K562 (cell line): ENCODE measurements around the gene ETFRF1. TPM values are rescaled to one million over a fixed set of nuclear protein-coding genes. Genes with fewer than 3 reads are reported as not detected.
A peak's percentile ranks its signal among the peaks of the same experiment; 100 is the strongest.

Source experiments
- ELF4 ChIP-seq: fragments of 450-650 bp; formaldehyde crosslinking; IDR thresholded peaks from 2 replicates; pipeline ENCODE4 v1.4.0; 2022; ENCODE audit warnings: missing genetic modification characterization
- GABPB1 ChIP-seq: sonication (generic); formaldehyde crosslinking; IDR thresholded peaks from 2 replicates; pipeline ENCODE4 v1.8.0; 2022; ENCODE audit warnings: mild to moderate bottlenecking, missing genetic modification reagents
- GATA2 ChIP-seq: sonication (generic); formaldehyde crosslinking; IDR thresholded peaks from 2 replicates; pipeline ENCODE4 v1.4.0; 2020; ENCODE audit warnings: mild to moderate bottlenecking, missing genetic modification reagents
- GTF2F1 ChIP-seq: IDR thresholded peaks from 2 replicates; pipeline ENCODE4 v1.6.1; 2011; ENCODE audit warnings: low read depth, low read length, improper control_type of control experiment
- NCOA6 ChIP-seq: fragments of 450-650 bp; IDR thresholded peaks from 2 replicates; pipeline ENCODE4 v1.6.1; 2017; ENCODE audit warnings: mild to moderate bottlenecking
- RBFOX2 ChIP-seq: fragments of 200-400 bp; formaldehyde crosslinking; IDR thresholded peaks from 2 replicates; pipeline ENCODE4 v1.6.1; 2017; ENCODE audit warnings: low read depth, mild to moderate bottlenecking, low read length, moderate library complexity
- RCOR1 ChIP-seq, 2 experiments: IDR thresholded peaks; 2 replicates each; pipeline ENCODE4 v1.6.1; 2012; ENCODE audit warnings: low read depth in 2 of 2, low read length in 2 of 2, borderline replicate concordance in 1 of 2, improper control_type of control experiment in 1 of 2
- SAP30 ChIP-seq: fragments of 200-600 bp; sonication (generic); IDR thresholded peaks from 2 replicates; pipeline ENCODE4 v1.6.1; 2012; ENCODE audit warnings: borderline replicate concordance, low read depth, mild to moderate bottlenecking, moderate library complexity, low read length, control low read depth, inconsistent platforms; ENCODE audit not compliant: insufficient read depth, poor library complexity, severe bottlenecking
- SMAD4 ChIP-seq: fragments of 250-450 bp; sonication (Bioruptor Pico); conservative IDR thresholded peaks from 2 replicates; pipeline ENCODE4 v1.8.0; 2021; ENCODE audit warnings: inconsistent platforms, mild to moderate bottlenecking, moderate library complexity
- STAT5A ChIP-seq: IDR thresholded peaks from 2 replicates; pipeline ENCODE4 v1.6.1; 2012; ENCODE audit warnings: low read length, inconsistent platforms, borderline replicate concordance
- TARDBP ChIP-seq: fragments of 450-650 bp; IDR thresholded peaks from 2 replicates; pipeline ENCODE4 v1.6.1; 2016
- ZBTB40 ChIP-seq, 2 experiments: fragments of 450-650 bp in 1 of 2; sonication (generic) in 1 of 2; formaldehyde crosslinking in 1 of 2; IDR thresholded peaks; 2 replicates each; pipeline versions ENCODE4 v1.7.1 to v1.9.0; 2016 to 2022; ENCODE audit warnings: inconsistent platforms in 1 of 2, mild to moderate bottlenecking in 1 of 2, missing genetic modification reagents in 1 of 2
- ZFX ChIP-seq: sonication (generic); formaldehyde crosslinking; IDR thresholded peaks from 2 replicates; pipeline ENCODE4 v1.8.0; 2022; ENCODE audit warnings: mild to moderate bottlenecking, missing genetic modification reagents, moderate library complexity
- polyA plus RNA-seq, 8 experiments: library from polyadenylated mRNA; depleted of rRNA in 4 of 8; stranded (reverse) in 5 of 8; unstranded in 3 of 8; fragments of >200 nt; fragmentation: Nextera tagmentation in 2 of 8; fragmentation: Illumina TruSeq in 1 of 8; extraction: Ambion mirVana in 2 of 8; extraction: Trizol in 1 of 8; gene quantifications; 2 replicates each; pipeline versions ENCODE4 v1.2.1 to v1.2.3, GENCODE V29; 2011 to 2014; ENCODE audit warnings: inconsistent platforms in 1 of 8, missing spikeins in 1 of 8
- total RNA-seq, 7 experiments: library from RNA; depleted of rRNA in 6 of 7; stranded (reverse); fragments of >200 nt in 6 of 7; fragmentation: Illumina TruSeq in 2 of 7; extraction: Trizol in 2 of 7; gene quantifications; 2 replicates each; pipeline versions ENCODE4 v1.2.1 to v1.2.3, GENCODE V29; 2011 to 2021; ENCODE audit warnings: low replicate concordance in 1 of 7

Gene ETFRF1
- total and polyA plus RNA-seq, 9 of the 15 experiments (the other 6 are each of a cell fraction or from before 2014, with no cell fraction given), result 16.1 to 107 (median 33.7) TPM

DNA sequence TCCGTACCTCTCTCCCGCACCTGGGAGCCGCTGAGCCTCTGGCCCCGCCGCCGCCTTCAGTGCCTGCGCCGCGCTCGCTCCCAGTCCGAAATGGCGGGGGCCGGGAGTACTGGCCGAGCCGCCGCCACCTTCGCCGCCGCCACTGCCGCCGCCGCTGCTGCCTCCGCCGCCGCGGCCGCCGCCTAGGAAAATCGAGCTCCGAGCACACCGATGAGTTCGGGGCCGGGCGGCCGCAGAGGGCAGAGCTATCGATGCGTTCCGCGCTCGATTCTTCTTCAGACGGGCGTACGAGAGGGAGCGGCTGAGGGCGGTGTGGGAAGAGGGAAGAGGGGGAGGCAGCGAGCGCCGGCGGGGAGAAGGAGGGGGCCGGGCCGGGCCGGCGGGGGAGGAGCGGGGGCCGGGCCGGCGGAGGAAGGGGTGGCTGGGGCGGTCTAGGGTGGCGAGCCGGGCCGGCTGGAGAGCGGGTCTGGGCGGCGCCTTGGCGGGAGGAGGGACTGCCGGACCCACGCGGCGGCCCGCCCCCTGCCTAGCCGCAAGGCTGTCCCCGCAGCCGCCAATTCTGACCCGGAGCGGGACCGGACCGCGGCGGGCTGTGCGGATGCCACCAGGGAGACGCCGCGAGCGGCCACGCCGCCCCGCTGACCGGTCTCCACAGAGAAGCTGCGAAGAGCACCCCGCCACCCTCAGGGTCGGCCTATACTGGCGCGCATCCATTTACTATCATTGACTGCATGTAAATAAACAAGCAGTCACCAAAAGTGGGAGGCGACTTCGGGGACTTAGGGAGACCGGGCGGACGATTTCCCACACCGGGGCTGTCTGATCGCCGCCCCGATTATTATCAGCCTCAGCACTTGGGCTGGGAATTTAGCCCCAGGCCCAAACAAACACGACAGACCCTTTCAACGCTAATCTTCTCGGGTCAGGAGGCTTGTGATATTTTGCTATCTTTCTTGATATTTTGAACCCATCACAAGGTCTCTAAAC, 56.0 kb downstream of the ETFRF1 start, which contains the start of gene KRAS (continued):
- no peak for TF ChIP-seq STAT5A
- 0 out of 2 replicates have a peak, but pooled peaks have one; percentile 29 for TF ChIP-seq GATA2
- TF ChIP-seq ELF4 (CRISPR knock-in tag), result no peak
- TF ChIP-seq ZBTB40 (IDR thresholded peaks at IDR 0.05), result no peak
- TF ChIP-seq ZBTB40 (CRISPR knock-in tag; IDR thresholded peaks at IDR 0.05), result no peak
- TF ChIP-seq RCOR1 (IDR thresholded peaks at IDR 0.05; ENCODE audit: borderline replicate concordance in 1 of 2, low read depth in 2 of 2, low read length in 2 of 2), result peak; percentile 1 to 75; a peak in 2 of 4 replicates
- peak; percentile 84 for TF ChIP-seq RBFOX2
- TF ChIP-seq SMAD4, result peak; percentile 92
- no peak for TF ChIP-seq TARDBP
- no peak for TF ChIP-seq GTF2F1
- peak; percentile 75 for TF ChIP-seq ZFX (CRISPR knock-in tag)
- peak; percentile 77 for TF ChIP-seq SAP30
- TF ChIP-seq NCOA6, result peak; percentile 61; the same call in 1 of the 2 replicates
- TF ChIP-seq GABPB1, result peak; percentile 42; the same call in 1 of the 2 replicates
